Heart right ventricle (tissue), 16 donors: ENCODE data around the gene SH3RF3. TPM values are rescaled to one million over a fixed set of nuclear protein-coding genes. Genes with fewer than 3 reads are reported as not detected.

Experiments used
- ATAC-seq, 8 donors: fragments of 200-7000 bp; cut with Tn5 transposase; one replicate each; pipeline ENCODE4 v1.9.1; 2020; ENCODE audit warnings: mild to moderate bottlenecking in 8 of 8, moderate library complexity in 8 of 8, moderate number of reproducible peaks in 1 of 8
- DNase-seq, 2 donors: peaks; one replicate each; pipeline ENCODE4 v3.0.0-alpha.2; 2020
- H3K27ac ChIP-seq, 10 donors: fragments of 200-600 bp; sonication (generic) in 2 of 10; one replicate each; pipeline versions ENCODE4 v1.5.0 to v1.8.0; 2020 to 2022; ENCODE audit warnings: mild to moderate bottlenecking in 3 of 10
- H3K27me3 ChIP-seq, 7 donors: fragments of 200-600 bp; one replicate each; pipeline ENCODE4 v1.8.0; 2021 to 2022; ENCODE audit warnings: mild to moderate bottlenecking in 2 of 7
- H3K36me3 ChIP-seq, 9 donors: fragments of 200-600 bp; sonication (generic) in 1 of 9; one replicate each; pipeline versions ENCODE4 v1.5.0 to v1.8.0; 2020 to 2022; ENCODE audit warnings: mild to moderate bottlenecking in 2 of 9
- H3K4me1 ChIP-seq, 9 donors: fragments of 200-600 bp; sonication (generic) in 1 of 9; one replicate each; pipeline versions ENCODE4 v1.5.0 to v1.8.0; 2020 to 2022; ENCODE audit warnings: mild to moderate bottlenecking in 4 of 9
- H3K4me3 ChIP-seq, 10 donors: fragments of 200-600 bp; sonication (generic) in 2 of 10; one replicate each; pipeline versions ENCODE4 v1.5.0 to v1.8.0; 2020 to 2022; ENCODE audit warnings: mild to moderate bottlenecking in 7 of 10, moderate library complexity in 2 of 10
- H3K9me3 ChIP-seq, 11 donors: fragments of 200-600 bp in 10 of 11; sonication (generic) in 2 of 11; one replicate each; pipeline versions ENCODE4 v1.5.0 to v1.8.0; 2013 to 2022; ENCODE audit warnings: mild to moderate bottlenecking in 2 of 11, control low read depth in 1 of 11, moderate library complexity in 1 of 11
- WGBS, 2 donors: extraction: QIAGEN DNeasy Blood & Tissue Kit; methylation state at CpG; one replicate each; pipeline ENCODE4 v1.1.7; 2013; ENCODE audit warnings: inconsistent platforms in 1 of 2; 5-methylcytosine and 5-hydroxymethylcytosine counted together
- intact Hi-C, 10 donors: fragments of 100-400 bp; cut with DNase I; formaldehyde crosslinking; loops; one replicate each; pipeline versions ENCODE4 v1.11.1 to v1.14.2; 2022
- polyA plus RNA-seq, 2 donors: library from polyadenylated mRNA; stranded (reverse); fragments of 200-250 nt; gene quantifications; one replicate each; pipeline ENCODE4 v1.2.3, GENCODE V29; 2013
- total RNA-seq, 10 donors: library from RNA; stranded (reverse); fragmentation: NEBNext Ultra II Directional in 3 of 10; extraction: Animal tissue kit (Norgen Biotek cat#: 25700) in 3 of 10; gene quantifications; one replicate each; pipeline versions ENCODE4 v1.2.1 to v1.2.4, GENCODE V29; 2021 to 2023
- TF ChIP-seq, protein P1 (sequence below), 9 donors: fragments of 200-600 bp; sonication (generic) in 2 of 9; IDR thresholded peaks; one replicate each; pipeline versions ENCODE4 v1.5.0 to v1.8.0; 2021 to 2022; ENCODE audit warnings: antibody characterized with exemption in 9 of 9, mild to moderate bottlenecking in 5 of 9, moderate library complexity in 1 of 9
- donor health status: Arrhythmogenic right ventricular cardiomyopathy.
- donor health status: ischemic (EF 13 %, LVEDD 7.1; RV severe dilation, severe dysfunction).
- donor health status: healthy with polysubstance abuse.
- donor health status: DM: no; HTN: yes; CAD: no.
- donor health status: DM: no; HTN: no; CAD: no.
- donor health status: ischemic (EF 25% LVEDD 6.9; RV normal size, moderate dysfunction).
- donor health status: ischemic (EF 25% LVEDD 5.7; RV mildly dilated, moderate dysfunction).
- donor health status: healthy.
- donor health status: DM: yes; HTN: yes; CAD: no.
- donor health status: Ischemic cardiomyopathy.
- donor health status: ischemic (EF 35%, LVEDD 5.7; RV mildly dilated, moderate dysfunction).
- donor health status: nonischemic (EF 11% LVEDD 7.7; RV severe dilation, severe dysfunction).
- donor health status: DM: yes; HTN: yes; CAD: no.
- donor health status: PGD.
- donor health status: ischemic (EF 29% LVEDD 5.4; RV normal size, mild dysfunction).
- donor health status: nonischemic (EF 23%, LVEDD 6.1; RV moderate dilation, normal function).

Gene SH3RF3
- total and polyA plus RNA-seq, 12 donors, result 5.0 to 11.5 (median 8.6) TPM

DNA sequence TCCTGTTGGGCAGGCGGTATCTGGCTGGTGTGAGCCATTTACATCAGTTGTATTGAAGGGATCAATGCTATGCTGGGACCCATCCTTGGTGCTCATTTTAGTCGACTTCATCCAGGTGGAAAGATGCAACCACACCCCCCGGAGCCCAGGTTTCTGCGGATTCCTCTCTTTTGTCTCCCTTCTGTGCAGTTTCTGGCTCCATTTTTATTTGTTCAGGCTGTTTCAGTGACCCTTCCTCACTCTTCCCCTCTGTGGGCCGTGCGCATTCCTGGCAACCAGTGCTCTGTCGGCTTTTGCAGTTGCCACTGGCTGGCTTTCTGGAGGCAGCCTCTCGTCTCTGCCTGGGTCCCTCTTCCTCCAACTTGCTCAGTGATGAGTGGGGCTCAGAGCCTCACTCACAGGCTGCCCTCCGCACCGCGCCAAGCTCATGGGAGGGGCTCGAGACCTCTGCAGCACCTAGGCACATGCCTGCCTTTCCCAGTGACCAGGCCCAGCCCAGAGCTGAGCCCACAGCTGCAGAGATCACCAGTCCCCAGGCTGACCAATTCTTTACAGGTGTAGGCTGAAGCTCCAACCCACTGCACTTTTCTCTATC lies 12.1 kb downstream of the SH3RF3 start:
- DNase-seq, result no peak

DNA sequence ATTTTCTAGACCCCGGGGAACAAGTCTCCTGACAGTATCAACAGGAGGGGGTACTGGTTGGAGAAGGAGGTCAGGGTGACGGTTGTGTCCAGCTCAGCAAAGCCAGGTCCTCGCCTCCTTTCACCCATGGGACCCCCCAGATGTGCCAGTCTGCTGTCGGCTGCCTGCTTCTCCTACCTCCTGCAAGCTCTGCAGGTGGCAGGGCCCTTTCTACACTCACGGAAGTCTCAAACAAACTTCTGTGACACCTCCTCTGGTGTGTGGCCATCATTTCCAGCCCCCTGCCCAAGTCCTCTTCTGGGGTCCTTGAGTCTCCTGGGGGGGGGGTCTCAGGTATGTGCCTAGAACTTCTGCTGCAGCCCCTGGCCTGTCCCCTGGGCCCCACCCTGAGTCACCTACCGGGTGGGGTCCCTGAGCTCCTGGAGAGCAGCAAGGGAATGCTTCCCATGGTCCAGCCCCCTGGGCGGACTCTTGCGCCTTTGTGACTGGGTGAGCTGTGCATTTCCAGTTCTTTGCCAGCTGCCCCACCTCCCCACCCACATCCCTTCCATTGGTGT lies 12.8 kb downstream of the SH3RF3 start:
- Histone ChIP-seq H3K4me1 (peaks cover 0 to 5% (median 0%) of the 10 kb centered on the region in 9 donors), H3K4me3 (no peak overlapping the region), H3K27me3 (no peaks in the 10 kb centered on the region), H3K36me3 (no peaks in the 10 kb centered on the region), H3K27ac (no peak overlapping the region), H3K9me3 (no peaks in the 10 kb centered on the region)
- intact Hi-C loops, result no loop called here
- DNase-seq, result no peak
- TF ChIP-seq, protein P1, sequence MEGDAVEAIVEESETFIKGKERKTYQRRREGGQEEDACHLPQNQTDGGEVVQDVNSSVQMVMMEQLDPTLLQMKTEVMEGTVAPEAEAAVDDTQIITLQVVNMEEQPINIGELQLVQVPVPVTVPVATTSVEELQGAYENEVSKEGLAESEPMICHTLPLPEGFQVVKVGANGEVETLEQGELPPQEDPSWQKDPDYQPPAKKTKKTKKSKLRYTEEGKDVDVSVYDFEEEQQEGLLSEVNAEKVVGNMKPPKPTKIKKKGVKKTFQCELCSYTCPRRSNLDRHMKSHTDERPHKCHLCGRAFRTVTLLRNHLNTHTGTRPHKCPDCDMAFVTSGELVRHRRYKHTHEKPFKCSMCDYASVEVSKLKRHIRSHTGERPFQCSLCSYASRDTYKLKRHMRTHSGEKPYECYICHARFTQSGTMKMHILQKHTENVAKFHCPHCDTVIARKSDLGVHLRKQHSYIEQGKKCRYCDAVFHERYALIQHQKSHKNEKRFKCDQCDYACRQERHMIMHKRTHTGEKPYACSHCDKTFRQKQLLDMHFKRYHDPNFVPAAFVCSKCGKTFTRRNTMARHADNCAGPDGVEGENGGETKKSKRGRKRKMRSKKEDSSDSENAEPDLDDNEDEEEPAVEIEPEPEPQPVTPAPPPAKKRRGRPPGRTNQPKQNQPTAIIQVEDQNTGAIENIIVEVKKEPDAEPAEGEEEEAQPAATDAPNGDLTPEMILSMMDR (IDR thresholded peaks at IDR 0.05), result no peak
- WGBS, 2 donors, result 87 to 91% methylated on average over 8 of the region's 8 CpGs
- no peak for ATAC-seq

More for the DNA sequence above, 12.1 kb downstream of the SH3RF3 start:
- peaks cover 0 to 5% (median 0%) of the 10 kb centered on the region in 9 donors for H3K4me1 ChIP-seq
- TF ChIP-seq, protein P1 (IDR thresholded peaks at IDR 0.05), result no peak
- ATAC-seq, result no peak
- H3K9me3 ChIP-seq, result no peaks in the 10 kb centered on the region
- H3K4me3 ChIP-seq, result no peak overlapping the region
- H3K36me3 ChIP-seq, result no peaks in the 10 kb centered on the region
- H3K27ac ChIP-seq, result no peak overlapping the region
- no peaks in the 10 kb centered on the region for H3K27me3 ChIP-seq
- intact Hi-C loops, result no loop called here
- 93 to 95% methylated on average over 12 of the region's 12 CpGs for WGBS, 2 donors

DNA sequence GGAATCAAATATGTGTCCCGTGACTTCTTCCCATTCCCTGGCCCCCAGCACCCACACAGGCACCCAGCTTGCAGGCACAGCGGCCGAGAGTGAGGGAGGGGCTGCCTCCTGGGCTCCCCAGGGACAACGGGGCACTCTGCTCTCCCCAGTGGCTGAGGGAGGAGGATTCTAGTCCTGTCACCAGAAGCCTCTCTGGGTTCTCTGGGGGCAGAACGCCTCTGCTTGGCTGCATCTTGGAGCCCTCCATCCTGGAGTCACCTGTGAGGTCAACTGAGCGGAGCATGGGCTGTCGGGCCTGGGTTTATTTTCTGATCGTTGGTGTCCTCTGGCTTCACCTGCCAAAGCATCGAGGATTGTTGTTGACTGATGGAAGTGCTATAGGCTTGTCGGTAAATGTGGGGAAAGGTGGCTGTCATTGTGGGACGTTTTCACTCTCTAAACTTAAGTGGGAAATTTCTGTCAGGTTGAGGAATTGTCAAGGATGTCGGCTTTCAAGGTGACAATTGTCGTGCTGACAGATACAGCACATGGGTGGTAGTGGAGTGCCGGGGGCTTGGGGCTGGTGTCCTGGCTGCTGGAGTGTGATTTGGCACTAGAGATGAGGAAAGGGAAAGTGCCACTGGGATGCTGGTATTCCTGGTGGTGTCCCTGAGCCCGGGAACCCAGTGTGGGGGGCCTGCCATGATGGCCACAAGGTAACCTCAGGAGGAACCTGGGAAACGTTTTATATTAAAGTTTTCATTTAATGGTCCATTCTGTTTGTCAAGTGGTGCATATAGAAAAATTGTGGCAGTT lies 13.6 kb downstream of the SH3RF3 start:
- TF ChIP-seq, protein P1 (IDR thresholded peaks at IDR 0.05), result no peak
- H3K27me3 ChIP-seq, result no peaks in the 10 kb centered on the region
- H3K4me1 ChIP-seq, result peaks cover 0 to 5% (median 0%) of the 10 kb centered on the region in 9 donors
- H3K9me3 ChIP-seq, result no peaks in the 10 kb centered on the region
- WGBS, 2 donors, result 72 to 80% methylated on average over 16 of the region's 16 CpGs
- H3K27ac ChIP-seq, result no peak overlapping the region
- ATAC-seq (no peak), DNase-seq (no peak)
- no peaks in the 10 kb centered on the region for H3K36me3 ChIP-seq
- intact Hi-C loops, result no loop called here
- H3K4me3 ChIP-seq, result no peak overlapping the region

DNA sequence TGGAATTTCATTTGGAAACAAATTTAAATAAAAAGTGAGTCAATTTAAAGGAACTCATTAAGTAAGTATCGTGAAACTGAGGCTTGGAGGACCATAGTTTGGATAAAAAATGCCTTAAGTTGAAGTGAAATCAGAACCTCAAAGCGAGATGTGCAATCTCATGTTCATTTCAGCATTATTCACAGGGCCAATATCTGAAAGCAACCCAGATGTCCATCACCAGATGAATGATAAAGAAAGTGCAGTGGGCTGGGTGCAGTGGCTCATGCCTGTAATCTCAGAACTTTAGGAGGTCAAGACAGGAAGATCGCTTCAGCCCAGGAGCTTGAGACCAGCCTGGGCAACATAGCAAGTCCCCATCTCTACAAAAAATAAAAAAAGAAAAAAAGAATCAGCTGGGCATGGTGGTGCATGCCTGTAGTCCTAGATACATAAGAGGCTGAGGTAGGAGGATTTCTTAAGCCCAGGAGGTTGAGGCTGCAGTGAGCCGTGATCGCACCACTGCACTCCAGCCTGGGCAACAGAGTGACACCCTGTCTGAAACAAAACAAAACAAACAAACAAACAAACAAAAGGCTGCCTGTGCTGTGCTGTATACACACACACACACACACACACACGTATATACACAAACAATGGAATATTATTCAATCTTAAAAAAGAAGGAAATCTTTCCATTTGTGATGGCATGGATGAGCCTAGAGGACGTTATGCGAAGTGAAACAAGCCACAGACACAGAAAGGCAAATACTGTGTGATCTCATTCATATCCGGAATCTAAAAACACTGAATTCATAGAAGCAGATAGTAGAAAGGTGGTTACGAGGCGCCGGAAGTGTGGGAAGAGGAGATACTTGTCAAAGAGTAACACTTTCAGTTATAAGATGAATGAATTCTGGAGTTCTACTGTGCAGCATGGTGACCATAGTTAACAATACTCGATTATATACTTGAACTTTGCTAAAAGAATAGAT lies 14.5 kb downstream of the SH3RF3 start:
- no peak overlapping the region for H3K27ac ChIP-seq
- 95% methylated on average over 13 of the region's 13 CpGs for WGBS, 2 donors
- H3K27me3 ChIP-seq, result no peaks in the 10 kb centered on the region
- TF ChIP-seq, protein P1 (IDR thresholded peaks at IDR 0.05), result no peak
- ATAC-seq (no peak), DNase-seq (no peak)
- peaks cover 0 to 10% (median 0%) of the 10 kb centered on the region in 9 donors for H3K4me1 ChIP-seq
- H3K36me3 ChIP-seq, result no peaks in the 10 kb centered on the region
- intact Hi-C loops, result no loop called here
- H3K4me3 ChIP-seq, result no peak overlapping the region
- H3K9me3 ChIP-seq, result no peaks in the 10 kb centered on the region
